ENCODE results near the gene ACAA2.

ACAA2 gene

GRCh38 chr18:49764032-49764431, 49.3 kb downstream of the ACAA2 start:
- DNase-seq = no peak

- DNase-seq = no peak
These were observed 49.7 kb downstream of the ACAA2 start for GRCh38 chr18:49763590-49763989.

GRCh38 chr18:49762191-49763077, 50.9 kb downstream of the ACAA2 start:
- no peak for DNase-seq

- no peak for DNase-seq
These were observed 51.6 kb downstream of the ACAA2 start for GRCh38 chr18:49761771-49762170.

- no peak for DNase-seq
These were observed 55.1 kb downstream of the ACAA2 start for GRCh38 chr18:49758263-49758610.

- no peak for DNase-seq
These were observed 55.6 kb downstream of the ACAA2 start for GRCh38 chr18:49757513-49758262.

GRCh38 chr18:49756671-49757362, 56.5 kb downstream of the ACAA2 start:
- DNase-seq = no peak

GRCh38 chr18:49756135-49756534, 57.2 kb downstream of the ACAA2 start:
- no peak for DNase-seq

GRCh38 chr18:49755489-49755888, 57.8 kb downstream of the ACAA2 start:
- DNase-seq = no peak

GRCh38 chr18:49754866-49755265, 58.5 kb downstream of the ACAA2 start:
- no peak for DNase-seq

- no peak for DNase-seq
These were observed 59.7 kb downstream of the ACAA2 start for GRCh38 chr18:49753643-49754042.

- no peak for DNase-seq
These were observed 61.3 kb downstream of the ACAA2 start for GRCh38 chr18:49752095-49752457.

GRCh38 chr18:49751427-49752094, 61.8 kb downstream of the ACAA2 start:
- DNase-seq = no peak

GRCh38 chr18:49749563-49749962, 63.8 kb downstream of the ACAA2 start:
- no peak for DNase-seq

- no peak for DNase-seq
These were observed 65.5 kb downstream of the ACAA2 start for GRCh38 chr18:49747876-49748275.

GRCh38 chr18:49745045-49746014, 68.0 kb downstream of the ACAA2 start:
- DNase-seq = no peak

- DNase-seq = no peak
These were observed 68.8 kb downstream of the ACAA2 start for GRCh38 chr18:49744376-49745008.

- DNase-seq = no peak
These were observed 70.2 kb downstream of the ACAA2 start for GRCh38 chr18:49743117-49743567.

GRCh38 chr18:49742316-49743116, 70.8 kb downstream of the ACAA2 start:
- no peak for DNase-seq

GRCh38 chr18:49739275-49739674, 74.1 kb downstream of the ACAA2 start:
- no peak for DNase-seq
